ENCODE measurements around the gene AOC2.

DNA sequence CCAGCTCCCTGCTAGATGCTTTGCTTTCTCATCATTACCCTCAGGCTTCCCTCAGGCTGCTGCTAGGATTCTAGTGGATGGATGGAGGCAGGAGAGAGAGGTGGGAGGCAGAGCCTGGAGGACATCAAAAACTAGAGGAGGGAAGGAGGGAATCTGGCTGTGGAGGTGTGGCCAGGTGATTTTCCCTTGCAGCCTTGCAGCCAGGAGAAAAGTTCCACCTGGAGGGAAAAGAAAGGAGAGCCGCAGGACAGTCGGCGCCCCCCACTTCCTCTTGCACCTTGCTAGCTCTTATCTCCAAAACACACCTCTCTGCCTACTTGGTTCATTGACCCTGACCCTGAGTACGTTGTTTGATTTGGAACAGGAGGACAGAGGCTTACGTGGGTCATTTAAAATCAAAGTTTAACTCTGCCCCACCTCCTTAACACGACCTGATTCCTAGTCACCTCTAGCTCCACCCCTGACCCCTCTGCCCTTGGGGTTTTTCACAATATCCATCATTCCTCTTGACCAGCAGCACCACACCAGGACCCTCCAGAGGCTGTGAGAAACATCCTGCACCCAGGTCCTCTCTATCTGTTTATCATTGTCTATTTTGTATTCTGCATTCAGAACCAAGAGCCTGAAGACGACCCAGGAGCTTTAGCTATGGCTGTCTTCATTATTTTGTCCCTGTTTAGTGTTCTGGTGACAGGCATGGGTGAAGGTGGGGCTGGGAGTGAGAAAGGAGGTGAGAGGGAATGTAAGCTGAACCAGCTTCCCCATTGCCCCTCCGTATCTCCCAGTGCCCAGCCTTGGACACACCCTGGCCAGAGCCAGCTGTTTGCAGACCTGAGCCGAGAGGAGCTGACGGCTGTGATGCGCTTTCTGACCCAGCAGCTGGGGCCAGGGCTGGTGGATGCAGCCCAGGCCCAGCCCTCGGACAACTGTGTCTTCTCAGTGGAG lies 22.5 kb downstream of the AOC2 start:
- TF ChIP-seq BHLHE40 (IDR thresholded peaks at IDR 0.05; ENCODE audit: borderline replicate concordance) (no peak), FOXK2 (IDR thresholded peaks at IDR 0.05) (no peak), SP1 (IDR thresholded peaks at IDR 0.05) (no peak), SUZ12 (IDR thresholded peaks at IDR 0.05) (no peak), FOXA1 (IDR thresholded peaks at IDR 0.05) (no peak), LEF1 (IDR thresholded peaks at IDR 0.05; ENCODE audit: borderline replicate concordance) (no peak)

Measured in HEK293T (cell line).